Stimulated activated CD4-positive, alpha-beta T cell treated with anti-CD3 and anti-CD28 coated beads, Interleukin-1b, Interleukin-23, amount 100 ng/mL, for 48 hours (primary cell): ENCODE results near the gene PLSCR4.

ENCODE experiments used
- DNase-seq: peaks from one replicate; pipeline ENCODE4 v3.0.0-alpha.2; 2020

The PLSCR4 gene

DNA sequence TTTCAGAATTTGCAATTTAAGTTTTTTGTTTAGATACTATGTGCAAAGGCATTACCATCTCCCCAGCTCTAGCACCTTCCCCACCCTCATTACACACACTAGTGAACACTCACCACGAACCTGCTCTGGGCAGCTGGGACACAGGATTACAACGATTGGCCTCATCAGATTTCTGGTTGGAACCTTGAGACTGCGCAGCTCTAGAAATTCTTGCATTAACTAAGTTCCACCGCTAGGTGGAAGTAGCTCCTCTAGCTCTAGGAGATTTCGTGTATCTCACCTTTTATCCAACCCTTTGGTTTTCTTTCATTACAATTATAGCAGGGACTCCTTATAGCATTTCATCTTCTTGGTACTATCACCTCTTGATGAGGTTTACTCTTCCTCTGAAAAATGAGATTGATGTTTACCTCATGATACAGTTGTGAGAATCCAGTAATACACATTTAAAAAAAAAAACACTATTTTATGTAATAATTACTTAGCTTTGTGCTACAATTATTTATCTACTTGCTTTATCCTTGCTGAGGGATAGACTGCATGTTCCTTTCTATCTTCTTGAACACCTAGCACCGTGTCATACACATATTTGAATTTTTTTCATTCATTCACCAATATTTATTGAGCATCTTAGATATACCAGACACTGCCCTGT, 61.3 kb downstream of the PLSCR4 start:
- no peak for DNase-seq

DNA sequence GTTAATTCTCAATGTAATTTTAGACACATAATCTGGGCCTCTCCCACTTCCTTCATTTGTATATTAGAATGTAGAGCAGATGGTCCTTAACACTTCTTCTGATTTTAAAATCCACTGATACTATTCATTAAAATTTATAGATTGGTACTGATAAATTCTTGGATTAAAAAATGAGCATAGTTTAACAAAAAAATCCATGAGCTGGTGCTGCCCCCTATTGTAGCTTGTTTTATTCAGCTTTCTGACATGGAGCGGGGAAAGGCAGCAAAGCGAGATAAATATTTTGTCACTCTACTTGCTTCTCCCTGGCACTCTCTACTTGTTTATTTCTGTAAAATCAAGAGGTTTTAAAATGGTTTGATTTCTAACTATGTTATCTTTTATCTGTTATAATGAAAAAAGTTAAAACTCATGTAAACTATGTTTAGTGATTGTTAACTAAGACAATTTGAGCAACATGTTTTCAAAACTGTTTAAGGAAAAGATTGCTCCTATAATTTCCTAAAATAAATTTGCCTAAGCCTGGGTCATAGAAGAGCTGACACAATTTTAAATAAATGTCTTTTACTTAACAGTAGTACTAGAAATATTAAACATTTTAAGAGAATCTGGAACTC, 63.5 kb downstream of the PLSCR4 start:
- DNase-seq, result no peak

DNA sequence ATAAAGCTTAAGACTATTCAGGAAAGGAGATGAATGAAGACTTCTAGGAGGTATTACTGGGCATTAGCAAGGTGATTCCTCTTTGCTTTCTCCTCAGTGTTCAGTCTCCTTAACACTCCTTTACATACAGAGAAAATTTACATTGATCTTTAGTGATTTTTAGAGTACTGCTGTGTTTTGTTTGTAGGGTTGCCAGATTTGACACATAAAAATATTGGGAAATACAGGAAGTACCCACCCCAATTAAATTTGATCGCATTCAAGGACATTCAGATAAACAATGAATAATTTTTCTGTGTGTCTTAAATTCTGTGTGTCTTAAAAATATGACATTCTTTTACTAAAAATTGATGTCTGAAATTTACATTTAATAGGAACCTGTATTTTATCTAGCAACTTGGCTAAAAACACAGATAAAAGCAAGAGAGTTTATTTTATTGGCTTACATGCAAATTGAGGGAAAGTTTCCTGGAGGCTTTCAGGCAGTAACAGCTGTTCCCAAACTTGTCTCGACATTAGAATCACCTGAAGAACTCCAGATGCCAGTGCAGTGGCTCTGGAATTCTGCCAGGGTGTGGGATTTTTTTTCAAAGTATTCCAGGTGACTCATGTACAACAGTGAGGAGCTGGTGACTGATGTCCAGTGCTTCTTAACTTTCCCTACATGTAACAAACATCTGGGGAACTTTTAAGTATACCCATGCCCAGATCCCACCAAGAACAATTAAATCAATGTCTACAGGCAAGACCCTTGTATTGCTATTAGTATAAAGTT, 66.5 kb downstream of the PLSCR4 start:
- no peak for DNase-seq

DNA sequence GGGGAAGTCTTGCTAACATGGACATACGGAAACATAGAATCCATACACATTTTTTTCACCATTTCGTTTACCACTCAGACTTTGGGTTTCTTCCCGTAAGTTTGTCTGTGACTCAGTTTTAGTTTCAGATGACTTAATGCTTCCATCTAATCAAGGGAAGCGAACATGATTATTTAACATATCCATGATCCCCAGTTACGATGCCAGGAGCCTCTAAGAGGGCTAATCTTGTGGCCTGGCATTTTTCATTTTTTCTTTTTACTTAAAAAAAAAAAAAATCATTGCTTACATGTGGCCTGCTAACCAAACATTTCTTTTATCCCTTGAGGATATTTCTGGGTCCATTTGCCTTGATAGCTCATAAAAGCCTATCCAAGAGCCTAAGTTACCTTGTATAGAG, 69.7 kb downstream of the PLSCR4 start:
- no peak for DNase-seq

DNA sequence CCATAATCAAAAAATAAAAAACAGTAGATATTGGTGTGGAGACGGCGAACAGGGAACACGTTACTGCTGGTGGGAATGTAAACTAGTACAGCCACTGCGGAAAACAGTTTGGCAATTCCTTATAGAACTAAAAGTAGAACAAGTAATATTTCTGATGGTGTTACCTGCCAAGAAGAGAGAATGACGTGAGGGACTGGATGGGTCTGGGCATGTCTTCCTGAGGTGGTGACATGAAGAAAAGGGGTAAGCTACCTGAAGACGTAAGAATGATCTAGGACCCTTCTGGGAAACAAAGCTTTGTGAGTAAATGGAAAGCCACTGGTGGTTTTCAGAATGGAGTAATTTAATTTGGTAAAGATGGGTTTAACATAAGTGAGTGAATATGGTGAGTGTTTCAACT, 70.5 kb downstream of the PLSCR4 start:
- DNase-seq, result no peak

DNA sequence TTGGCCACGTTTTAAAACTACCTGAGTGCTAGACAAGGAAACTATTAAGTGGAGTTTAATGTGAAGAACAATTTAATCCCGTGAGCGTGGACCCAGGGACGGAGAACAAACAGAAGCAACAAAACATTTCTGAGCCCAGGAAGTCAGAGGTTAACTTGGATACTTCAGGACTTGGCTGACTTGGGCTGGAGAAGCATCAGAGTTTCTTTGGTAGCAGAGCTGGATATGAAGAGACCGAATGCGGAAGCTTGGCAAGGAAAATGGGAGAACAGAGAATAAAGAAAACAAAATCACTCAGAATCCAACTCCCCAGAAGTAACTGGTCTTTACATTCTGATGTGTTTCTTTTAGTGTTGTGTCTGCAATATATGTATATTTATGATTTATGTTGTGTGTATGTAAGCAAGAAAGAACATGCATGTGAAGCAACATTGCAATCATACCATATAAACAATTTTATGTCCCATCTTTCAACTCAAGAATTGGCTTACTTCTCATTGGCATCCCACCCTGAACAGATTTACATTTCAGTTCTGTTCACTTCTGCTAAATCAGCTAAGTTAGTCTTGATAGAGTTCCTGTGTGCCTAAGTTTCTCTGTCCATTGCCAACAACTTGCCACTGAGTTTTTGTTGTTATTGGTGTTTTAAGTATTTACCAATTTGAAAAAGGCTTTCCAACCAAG, 72.8 kb downstream of the PLSCR4 start:
- no peak for DNase-seq

DNA sequence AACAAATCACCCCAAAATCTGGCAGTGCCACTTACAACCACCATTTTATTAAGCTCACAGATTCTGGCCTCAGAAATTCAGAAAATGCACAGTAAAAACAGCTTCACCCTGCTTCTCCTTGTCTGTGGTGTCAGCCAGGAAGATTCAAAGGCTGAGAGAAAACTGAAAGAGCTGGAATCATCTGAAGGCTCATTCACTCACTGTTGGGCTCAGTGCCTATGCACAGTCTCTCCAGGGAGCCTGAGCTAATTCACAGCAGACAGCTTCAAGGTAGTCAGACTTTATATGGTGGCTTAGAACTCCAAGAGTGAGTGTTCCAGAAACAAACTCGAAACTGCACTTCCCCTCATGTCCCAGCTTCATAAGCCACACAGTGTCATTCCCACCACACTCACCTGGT, 73.4 kb downstream of the PLSCR4 start:
- DNase-seq, result no peak

DNA sequence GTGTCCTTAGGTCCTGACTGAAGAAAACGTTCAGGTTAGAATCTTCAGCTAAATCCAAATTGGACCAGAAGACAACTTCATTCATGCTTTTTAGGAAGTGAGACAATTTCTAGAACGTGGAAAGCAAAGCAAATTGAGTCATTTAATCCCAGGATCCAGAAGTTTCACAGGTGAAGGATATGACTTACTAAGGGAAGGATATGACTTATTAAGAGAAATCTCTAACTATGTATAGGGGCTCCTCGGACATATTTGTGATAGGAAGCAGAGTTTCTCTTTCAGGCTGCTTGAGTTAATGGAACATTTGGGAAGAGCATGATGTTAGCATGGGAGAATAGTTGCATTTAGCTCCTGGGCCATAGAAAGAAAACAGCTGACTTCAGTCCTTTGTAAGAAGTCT, 73.8 kb downstream of the PLSCR4 start:
- DNase-seq, result no peak

DNA sequence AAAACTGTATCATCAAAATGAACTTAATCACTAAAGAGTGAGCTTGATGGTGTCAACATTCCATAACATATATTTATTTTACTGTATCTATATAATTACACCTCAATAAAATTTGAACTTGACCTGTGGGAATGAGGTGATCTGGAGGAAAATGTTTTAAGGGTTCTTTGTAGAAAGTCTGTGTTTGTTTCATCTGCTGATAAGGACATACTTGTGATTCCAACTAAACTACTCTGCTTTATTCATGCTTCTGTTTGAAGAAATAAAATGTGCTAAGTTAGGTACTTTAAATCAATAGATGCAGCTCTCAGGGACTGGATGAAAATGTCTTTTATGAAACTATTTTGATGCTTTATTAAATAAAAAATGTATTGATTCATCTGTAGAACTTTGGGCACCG, 78.3 kb downstream of the PLSCR4 start:
- DNase-seq, result no peak

DNA sequence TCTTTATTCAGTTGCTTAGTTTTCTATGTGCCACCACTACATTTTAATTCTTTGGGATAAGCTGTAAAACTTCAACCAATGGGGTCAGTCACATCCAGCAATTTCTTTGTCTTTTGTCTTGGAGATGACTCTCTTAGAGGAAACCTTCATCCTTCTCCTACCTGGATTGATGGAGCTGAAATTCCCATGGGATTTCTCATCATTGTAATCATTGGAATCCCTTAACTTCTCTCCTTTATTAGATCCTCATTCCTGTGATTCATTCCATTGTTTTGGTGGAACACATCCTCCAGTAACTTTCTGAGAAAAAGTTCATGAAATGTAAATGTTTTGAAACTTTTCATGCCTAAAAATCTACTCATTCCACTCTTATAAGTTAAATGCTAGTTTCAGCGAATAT, 80.3 kb downstream of the PLSCR4 start:
- no peak for DNase-seq

DNA sequence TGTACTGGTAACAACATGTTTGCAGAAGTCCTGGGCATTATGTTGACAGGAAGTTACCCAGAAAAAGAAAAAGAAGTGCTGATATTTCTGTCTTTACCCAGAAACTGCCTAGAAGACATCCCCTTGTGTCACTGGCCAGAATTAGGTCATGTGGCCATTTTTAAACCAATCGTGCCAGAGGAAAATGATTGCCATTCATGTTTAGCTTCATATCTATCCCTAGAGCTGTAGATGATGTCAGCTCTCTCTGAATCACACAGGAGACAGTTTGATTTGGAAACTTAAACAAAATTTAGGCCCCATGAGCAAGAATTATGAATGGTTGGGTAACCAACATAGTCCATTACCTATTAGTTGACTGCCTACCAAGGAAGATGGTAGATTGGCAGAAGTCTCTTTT, 81.0 kb downstream of the PLSCR4 start:
- DNase-seq, result no peak

DNA sequence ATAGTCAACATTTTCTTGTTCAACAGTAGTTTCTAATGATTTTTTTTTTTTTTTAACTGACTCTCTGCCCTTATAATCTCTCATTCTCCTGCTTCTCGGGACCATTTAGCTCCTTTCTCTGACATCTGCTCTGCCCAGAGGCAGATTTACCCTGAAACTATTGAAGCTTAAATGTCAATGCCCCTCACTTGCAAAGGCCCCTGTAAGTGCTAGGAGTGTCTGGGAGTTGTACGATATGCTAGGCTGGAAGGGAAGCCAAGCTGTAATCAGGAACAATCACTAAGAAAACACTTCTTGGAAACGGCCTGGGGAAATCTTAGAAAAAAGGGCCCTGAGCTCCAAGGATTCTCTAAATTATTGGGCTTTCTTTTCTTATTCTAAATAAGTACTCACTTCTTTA, 84.1 kb downstream of the PLSCR4 start:
- DNase-seq, result no peak

DNA sequence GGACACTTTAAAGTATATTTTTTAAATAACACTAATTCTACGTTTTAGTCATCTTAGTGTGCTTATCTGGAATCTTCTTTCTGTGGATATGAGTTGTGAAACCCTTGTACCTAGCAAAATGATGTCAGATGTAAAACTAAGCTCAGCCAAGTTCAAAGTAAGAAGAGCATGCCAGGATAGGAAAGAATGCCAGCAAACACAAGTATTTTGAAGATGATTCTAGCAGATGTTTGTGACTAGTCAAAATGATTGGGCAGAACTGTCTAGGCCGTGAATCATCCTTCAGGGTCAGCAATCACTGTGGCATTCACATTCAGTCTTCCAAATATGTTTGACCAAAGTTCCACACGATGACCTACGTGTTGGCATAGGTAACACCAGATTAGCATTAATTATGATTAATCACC, 84.5 kb downstream of the PLSCR4 start:
- DNase-seq, result no peak

DNA sequence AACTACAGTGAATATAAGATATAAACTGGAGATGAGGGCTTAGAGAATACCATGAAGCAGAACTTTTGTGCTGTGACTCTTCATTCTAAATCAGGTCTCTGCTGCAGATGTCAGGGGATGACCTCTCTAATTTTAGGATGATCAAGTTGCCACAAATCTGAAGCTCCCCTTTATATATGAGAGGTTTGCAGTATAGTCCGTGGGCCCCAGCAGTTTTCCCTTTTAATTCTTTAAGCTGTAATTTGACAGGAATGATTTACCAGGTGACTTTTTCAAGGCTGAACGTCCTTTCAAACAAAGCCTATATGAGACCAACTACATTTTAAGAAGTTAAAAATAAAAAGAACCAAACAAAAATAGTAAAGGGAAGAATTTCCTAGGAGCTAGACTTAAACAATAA, 85.0 kb downstream of the PLSCR4 start:
- DNase-seq, result no peak

DNA sequence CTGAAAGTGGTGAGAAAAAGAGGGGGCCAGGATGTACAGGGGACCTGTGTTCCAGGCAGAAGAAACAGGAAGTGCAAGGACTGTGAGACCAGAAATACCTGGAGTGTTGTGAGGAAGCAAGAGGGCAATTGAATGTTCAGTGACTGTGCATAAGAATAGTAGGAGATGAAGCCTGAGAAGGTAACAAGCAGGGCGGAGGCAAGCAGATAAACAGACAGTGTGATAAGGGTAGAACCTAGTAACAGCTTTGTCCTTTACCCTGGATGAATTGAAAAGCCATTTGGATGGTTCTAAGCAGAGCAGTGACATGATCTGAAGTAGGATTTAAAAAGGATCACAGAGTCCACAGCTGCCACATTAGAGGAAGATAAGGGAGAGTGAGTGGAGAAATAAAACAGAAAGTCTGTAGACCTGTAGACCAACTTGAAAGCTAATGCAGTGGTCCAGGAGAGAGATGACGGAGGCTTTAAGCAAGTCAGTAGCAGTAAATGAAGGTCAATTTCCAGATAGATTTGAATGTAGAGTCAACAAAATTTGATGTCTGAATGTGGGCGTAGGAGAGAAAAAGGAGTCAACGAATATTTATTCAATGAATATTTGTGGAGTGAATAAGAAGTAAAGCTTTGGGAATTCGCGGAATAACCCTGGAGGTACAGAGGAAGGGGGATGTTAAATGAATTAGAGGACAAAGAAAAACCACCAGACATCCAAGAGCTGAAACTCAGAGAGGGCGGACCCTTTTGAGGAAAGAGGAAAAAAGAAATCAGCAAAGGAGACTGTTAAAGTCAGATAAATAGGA, 85.7 kb downstream of the PLSCR4 start:
- DNase-seq, result no peak

DNA sequence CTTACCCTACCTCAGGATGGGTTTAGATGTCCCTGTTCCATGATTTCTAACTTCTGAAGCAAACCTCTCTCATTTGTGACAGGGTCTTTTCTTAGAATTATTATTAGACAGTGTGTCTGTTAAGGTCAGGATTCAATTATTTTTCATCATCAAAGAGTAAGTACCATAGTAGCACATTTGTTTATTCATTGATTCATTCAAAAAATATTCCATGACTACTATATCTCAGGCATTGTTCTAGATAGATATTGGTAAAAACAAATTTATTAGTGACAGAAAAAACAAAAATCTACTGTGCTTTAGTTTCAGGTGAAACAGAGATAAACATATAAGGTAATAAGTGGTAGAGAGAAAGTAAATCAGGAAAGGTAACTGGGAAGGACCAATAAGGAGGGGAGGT, 86.4 kb downstream of the PLSCR4 start:
- DNase-seq, result no peak

DNA sequence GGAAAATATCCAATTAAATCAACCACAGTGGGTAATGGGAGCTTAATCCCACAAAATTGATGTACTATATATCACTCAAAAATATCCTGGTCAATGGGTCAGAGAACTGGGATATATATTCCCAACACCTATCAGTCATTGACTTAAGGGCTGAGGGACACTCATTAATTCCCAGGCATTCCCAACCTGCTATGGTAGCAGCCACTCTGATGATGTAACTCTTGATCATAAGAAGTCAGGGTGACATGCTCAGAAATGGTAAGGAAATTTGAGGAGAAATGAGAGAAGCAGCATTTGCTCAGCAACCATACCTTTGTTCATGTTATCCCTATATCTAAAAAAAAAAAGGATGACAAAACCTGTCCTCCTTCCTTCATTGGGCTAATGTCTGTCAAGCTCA, 86.8 kb downstream of the PLSCR4 start:
- no peak for DNase-seq

DNA sequence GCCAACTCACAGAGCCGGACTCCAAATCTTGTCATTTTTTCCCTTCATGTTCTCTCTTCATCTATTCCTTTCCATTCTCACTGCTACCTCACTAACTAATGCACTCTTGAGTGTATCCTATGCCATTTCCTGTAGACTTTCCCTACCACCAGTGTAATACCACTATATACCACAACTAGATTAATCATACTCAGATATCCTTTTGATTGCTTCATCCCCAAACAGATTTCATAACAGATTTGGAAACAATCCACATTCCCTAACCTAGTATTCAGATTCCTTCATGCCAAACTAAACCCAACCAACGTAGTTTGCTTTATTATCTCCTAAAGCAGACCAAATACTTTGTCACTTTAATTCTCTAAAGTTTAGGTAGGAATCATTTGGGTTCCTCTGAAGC, 87.3 kb downstream of the PLSCR4 start:
- DNase-seq, result no peak

DNA sequence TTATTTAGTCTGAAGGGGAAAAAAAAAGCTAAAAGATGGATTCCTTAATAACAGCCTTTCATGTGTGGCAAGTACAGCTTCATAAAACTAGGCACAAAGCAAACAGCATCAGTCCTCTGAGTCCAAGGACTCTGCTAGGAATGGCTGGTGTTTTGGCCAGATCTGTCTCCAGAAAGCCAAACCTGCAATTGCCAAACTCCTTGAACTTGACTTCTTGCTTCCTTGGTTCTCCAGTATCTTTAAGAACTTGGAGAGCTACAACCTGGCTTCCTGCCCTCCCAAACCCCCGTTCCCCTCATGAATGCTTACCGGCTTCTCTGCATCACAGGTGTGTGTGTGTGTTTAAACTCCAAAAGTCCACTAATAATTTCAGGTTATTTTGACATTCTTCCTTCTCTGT, 88.3 kb downstream of the PLSCR4 start:
- no peak for DNase-seq

DNA sequence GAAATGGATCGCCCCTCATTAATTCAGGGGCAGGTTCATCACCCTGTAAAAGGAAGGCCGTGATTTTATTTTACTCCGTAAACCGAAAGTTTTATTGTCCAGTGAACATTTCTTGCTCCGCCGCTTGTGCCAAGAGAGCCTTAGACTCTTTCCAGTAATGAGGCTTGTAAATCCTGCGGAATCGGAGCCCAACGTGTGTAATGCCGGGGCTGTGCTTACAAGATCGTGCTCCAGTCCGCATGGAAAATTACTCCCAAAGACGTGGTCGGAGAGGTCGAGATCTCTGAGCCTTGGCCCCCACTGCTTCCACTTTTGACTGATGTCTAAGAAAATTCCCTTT, 89.3 kb downstream of the PLSCR4 start:
- DNase-seq, result no peak

DNA sequence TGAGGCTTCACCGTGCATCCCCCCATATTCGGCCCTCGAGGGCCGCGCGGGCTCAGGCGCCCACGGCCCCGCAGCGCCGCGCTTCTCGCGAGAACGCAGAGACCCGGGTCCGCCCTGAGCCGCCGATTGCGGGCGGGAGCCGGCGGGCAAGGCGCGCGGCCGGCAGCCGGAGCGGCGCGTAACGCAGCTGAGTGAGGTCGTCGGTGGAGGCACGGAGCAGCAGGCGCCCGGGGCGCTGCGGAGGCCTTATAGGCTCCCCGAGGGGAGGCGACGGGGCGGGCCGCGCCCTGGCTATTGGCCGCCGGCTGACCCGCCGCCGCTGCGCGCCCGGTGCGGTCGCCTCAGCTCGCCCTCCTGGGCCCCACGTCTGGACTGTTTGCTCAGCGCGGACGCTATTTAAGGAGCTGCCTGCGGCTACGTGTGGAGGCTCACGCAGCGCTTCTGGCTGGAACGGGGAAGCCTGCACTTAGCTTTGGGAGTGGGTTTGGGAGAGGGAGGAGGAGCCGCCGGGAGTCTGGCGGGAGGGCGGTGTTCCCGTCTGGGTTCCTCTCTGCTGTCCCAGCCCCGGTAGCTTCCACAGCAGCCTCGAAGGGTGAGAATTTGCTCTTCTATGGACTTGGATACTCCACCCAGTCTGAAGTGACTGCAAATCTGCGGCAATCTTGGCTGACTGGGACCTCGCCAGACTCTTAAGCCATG, 89.8 kb downstream of the PLSCR4 start, which contains the start of gene PLOD2:
TSS of gene PLOD2 (minus strand) at position 221 of the 699 bp plus-strand sequence. CDS start at position 26, 195 bp downstream.
- DNase-seq, result peak; percentile 27

DNA sequence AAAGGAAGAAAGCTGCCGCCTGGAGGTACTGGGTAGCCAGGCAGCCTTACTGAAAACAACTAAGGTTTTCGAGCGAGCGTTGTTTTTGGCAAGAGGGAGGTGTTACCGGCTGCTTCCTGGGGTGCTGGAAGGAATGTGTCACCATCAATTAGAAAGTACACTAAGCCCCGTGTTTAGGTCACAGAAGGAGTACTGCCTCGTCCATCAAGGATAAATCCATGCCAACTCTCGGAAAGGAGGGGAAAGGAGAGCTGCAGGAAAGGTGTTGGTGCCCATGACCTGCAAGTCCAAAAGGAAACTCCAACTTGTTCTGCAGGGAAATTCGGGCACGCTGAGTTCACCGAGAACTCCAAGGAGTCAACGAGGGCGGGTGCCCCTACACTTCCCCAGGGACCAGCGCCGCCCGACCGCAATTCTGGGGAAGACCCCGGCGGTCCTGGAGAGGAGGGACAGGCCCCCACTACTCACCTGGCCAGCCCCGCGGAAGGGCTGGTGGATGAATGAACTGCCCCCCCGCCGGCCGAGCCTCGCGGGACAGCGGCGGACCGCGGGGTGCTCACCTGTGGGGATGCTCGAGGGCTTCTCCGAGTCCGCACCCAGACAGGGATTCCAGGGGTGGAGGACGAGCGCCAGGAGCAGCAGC, 90.5 kb downstream of the PLSCR4 start:
- DNase-seq, result peak; percentile 18
